Activated T-cell treated with anti-CD3 and anti-CD28 coated beads, Interleukin-2, amount 50 U/mL, for 24 hours (primary cell): ENCODE data around the gene CRISPLD2.

Source experiments
- DNase-seq: peaks from one replicate; pipeline ENCODE4 v3.0.0-alpha.2; 2020
- H3K27ac Mint-ChIP-seq: 2 replicates; pipeline ENCODE4 v1.8.0; 2020; ENCODE audit warnings: mild to moderate bottlenecking, mixed read lengths
- H3K27me3 Mint-ChIP-seq: 2 replicates; pipeline ENCODE4 v1.8.0; 2020; ENCODE audit warnings: mixed read lengths
- H3K36me3 Mint-ChIP-seq: 2 replicates; pipeline ENCODE4 v1.8.0; 2020; ENCODE audit warnings: low read depth, mixed read lengths
- H3K4me1 Mint-ChIP-seq: 2 replicates; pipeline ENCODE4 v1.8.0; 2020; ENCODE audit warnings: low read depth, mixed read lengths
- H3K4me3 Mint-ChIP-seq: 2 replicates; pipeline ENCODE4 v1.8.0; 2020; ENCODE audit warnings: mild to moderate bottlenecking, moderate library complexity, mixed read lengths
- H3K9me3 Mint-ChIP-seq: 2 replicates; pipeline ENCODE4 v1.8.0; 2020; ENCODE audit warnings: mixed read lengths

Gene CRISPLD2

GRCh38 chr16:84836234-84836647 is 16.5 kb downstream of the CRISPLD2 start:
- DNase-seq = no peak
- no peaks in the 10 kb centered on the region for H3K36me3 Mint-ChIP-seq
- no peaks in the 10 kb centered on the region for H3K9me3 Mint-ChIP-seq
- H3K4me3 Mint-ChIP-seq = no peak overlapping the region
- H3K27ac Mint-ChIP-seq = no peak overlapping the region
- H3K27me3 Mint-ChIP-seq = peaks cover 18% of the 10 kb centered on the region
- H3K4me1 Mint-ChIP-seq = no peaks in the 10 kb centered on the region

DNA sequence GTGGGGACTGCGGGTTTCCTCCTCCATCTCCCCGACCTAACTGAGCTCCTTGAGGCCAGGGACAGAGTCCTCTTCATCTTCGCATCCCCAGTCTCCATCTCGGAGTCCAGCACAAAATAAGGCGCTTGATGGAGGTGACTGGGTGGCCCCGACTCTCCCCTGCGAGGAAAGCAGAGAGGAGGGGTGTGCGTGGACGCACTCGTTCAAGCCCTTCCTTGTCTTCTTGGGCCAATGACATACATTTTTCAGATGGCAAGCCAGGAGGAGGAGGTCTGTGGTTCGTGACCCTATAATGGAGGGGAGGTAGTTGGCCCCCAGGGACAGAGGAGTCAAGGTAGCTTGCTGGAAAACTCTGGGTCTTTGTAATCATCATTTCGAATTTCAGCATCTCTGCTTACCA is 17.2 kb downstream of the CRISPLD2 start:
- Mint-ChIP-seq H3K27me3 (peaks cover 25% of the 10 kb centered on the region), H3K4me1 (peaks cover 2% of the 10 kb centered on the region)

DNA sequence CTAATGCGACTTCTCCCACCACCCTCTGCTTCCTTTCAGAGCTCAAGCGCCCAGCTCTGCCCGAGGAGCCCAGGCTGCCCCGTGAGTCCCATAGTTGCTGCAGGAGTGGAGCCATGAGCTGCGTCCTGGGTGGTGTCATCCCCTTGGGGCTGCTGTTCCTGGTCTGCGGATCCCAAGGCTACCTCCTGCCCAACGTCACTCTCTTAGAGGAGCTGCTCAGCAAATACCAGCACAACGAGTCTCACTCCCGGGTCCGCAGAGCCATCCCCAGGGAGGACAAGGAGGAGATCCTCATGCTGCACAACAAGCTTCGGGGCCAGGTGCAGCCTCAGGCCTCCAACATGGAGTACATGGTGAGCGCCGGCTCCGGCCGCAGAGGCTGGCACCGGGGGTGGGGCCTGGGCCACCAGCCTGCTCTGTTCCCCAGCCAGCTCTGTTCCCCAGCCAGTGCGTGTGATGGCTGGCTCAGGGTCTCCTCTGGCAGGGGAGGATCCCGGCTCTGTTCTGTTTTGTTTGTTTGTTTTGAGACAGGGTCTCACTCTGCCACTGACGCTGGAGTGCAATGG is 18.7 kb downstream of the CRISPLD2 start:
- Mint-ChIP-seq H3K9me3 (no peaks in the 10 kb centered on the region), H3K27ac (no peak overlapping the region), H3K4me3 (no peak overlapping the region), H3K4me1 (peaks cover 2% of the 10 kb centered on the region), H3K36me3 (no peaks in the 10 kb centered on the region), H3K27me3 (peaks cover 31% of the 10 kb centered on the region)
- DNase-seq = no peak

More for the DNA sequence above, 17.2 kb downstream of the CRISPLD2 start:
- no peaks in the 10 kb centered on the region for H3K9me3 Mint-ChIP-seq
- H3K27ac Mint-ChIP-seq = no peak overlapping the region
- no peak overlapping the region for H3K4me3 Mint-ChIP-seq
- DNase-seq = no peak
- H3K36me3 Mint-ChIP-seq = no peaks in the 10 kb centered on the region

DNA sequence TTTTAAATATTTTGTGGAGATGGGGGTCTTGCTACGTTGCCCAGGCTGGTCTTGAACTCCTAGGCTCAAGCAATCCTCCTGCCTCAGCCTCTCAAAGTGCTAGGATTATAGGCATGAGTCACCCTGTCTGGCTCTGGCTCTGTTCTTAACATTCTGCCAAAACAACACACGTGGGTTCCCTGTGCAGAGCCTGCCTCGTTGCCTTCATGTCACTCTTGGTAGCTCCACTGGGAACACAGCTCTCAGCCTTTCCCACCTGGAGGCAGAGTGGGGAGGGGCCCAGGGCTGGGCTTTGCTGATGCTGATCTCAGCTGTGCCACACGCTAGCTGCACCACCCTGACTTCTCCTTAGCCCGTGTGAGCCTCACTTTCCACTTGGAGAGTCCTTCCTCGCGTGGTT is 19.3 kb downstream of the CRISPLD2 start:
- peaks cover 36% of the 10 kb centered on the region for H3K27me3 Mint-ChIP-seq
- no peak for DNase-seq

GRCh38 chr16:84839956-84840355 is 20.2 kb downstream of the CRISPLD2 start:
- Mint-ChIP-seq H3K9me3 (no peaks in the 10 kb centered on the region), H3K27me3 (peaks cover 40% of the 10 kb centered on the region), H3K4me1 (peaks cover 2% of the 10 kb centered on the region), H3K36me3 (no peaks in the 10 kb centered on the region), H3K4me3 (no peak overlapping the region), H3K27ac (no peak overlapping the region)
- DNase-seq = no peak

More for the DNA sequence above, 19.3 kb downstream of the CRISPLD2 start:
- H3K27ac Mint-ChIP-seq = no peak overlapping the region
- no peaks in the 10 kb centered on the region for H3K36me3 Mint-ChIP-seq
- peaks cover 2% of the 10 kb centered on the region for H3K4me1 Mint-ChIP-seq
- no peaks in the 10 kb centered on the region for H3K9me3 Mint-ChIP-seq
- no peak overlapping the region for H3K4me3 Mint-ChIP-seq

DNA sequence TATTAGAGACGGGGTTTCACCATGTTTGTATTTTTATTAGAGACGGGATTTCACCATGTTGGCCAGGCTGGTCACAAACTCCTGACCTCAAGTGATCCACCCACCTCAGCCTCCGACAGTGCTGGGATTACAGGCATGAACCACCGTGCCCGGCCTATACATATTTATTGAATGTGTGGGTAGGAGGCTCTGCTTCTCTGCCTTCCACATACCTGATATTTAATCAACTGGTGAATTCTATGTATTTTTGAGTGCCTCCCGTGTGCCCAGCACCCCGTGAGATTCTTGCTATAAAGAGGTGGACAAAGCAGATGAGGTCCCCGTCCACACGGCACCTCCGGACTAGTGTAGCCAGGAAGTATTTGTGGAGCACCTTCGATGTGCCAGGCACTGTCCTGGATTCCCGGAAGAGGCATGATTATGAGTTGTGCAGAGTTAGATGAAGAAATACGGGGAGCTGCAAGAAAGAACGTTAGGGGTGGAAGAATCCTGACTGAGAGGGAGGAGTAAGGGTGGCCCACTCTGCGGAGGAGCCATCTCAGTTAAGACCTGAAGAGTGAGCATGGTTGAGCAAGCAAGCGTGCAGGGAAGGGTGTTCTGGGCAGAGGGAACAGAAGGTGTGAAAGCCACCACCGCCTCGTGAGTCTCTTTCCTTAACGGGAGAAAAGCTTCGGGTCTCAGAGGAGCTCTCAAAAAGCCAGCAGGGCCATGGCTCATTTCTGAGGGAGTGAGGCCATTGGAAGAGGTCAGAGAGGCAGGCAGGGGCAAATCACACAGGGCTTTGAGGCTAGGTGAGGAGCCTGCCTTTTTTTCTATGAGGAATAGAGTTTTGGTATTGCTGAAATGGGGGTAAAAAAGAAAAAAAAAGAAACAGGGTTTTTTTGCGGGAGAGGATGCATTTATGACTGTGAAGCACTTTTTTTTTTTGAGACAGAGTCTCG is 21.2 kb downstream of the CRISPLD2 start:
- H3K27me3 Mint-ChIP-seq = peaks cover 40% of the 10 kb centered on the region
- no peak for DNase-seq
- H3K27ac Mint-ChIP-seq = no peak overlapping the region
- no peaks in the 10 kb centered on the region for H3K36me3 Mint-ChIP-seq
- H3K9me3 Mint-ChIP-seq = no peaks in the 10 kb centered on the region
- H3K4me1 Mint-ChIP-seq = peaks cover 2% of the 10 kb centered on the region
- no peak overlapping the region for H3K4me3 Mint-ChIP-seq

- no peak overlapping the region for H3K27ac Mint-ChIP-seq
- no peak for DNase-seq
- H3K4me3 Mint-ChIP-seq = no peak overlapping the region
- peaks cover 2% of the 10 kb centered on the region for H3K4me1 Mint-ChIP-seq
- H3K36me3 Mint-ChIP-seq = no peaks in the 10 kb centered on the region
- H3K27me3 Mint-ChIP-seq = peaks cover 40% of the 10 kb centered on the region
- no peaks in the 10 kb centered on the region for H3K9me3 Mint-ChIP-seq
These were observed 22.1 kb downstream of the CRISPLD2 start for GRCh38 chr16:84841787-84842300.

DNA sequence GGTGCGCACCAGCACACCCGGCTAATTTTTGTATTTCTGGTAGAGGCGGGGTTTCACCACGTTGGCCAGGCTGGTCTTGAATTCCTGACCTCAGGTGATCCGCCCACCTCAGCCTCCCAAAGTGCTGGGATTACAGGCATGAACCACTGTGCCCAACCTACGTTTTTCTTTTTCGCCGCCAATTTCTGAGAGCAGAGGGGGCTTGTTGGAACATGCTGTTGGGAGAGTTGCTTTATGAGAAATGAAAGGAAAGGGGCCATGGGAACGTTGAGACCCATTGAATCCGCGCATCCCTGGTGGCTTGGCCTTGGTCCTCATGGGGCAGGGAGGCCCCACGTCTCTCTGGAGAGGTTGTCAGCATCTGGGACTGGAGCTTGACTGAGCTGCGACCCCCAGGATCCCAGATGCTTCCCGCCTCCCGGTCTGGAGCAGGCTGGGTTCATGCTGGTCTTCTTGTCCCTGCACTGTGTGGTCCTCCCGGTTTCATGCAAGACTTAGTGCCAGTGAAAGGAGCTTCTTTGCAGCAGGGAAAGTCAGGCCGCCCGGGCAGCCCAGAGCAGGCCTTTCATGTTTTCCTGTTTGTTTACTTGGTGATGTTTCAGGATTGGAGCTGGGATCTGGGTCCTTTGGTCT is 22.8 kb downstream of the CRISPLD2 start:
- DNase-seq = no peak
- Mint-ChIP-seq H3K9me3 (no peaks in the 10 kb centered on the region), H3K27me3 (peaks cover 40% of the 10 kb centered on the region), H3K36me3 (no peaks in the 10 kb centered on the region), H3K4me3 (no peak overlapping the region), H3K4me1 (peaks cover 2% of the 10 kb centered on the region), H3K27ac (no peak overlapping the region)

DNA sequence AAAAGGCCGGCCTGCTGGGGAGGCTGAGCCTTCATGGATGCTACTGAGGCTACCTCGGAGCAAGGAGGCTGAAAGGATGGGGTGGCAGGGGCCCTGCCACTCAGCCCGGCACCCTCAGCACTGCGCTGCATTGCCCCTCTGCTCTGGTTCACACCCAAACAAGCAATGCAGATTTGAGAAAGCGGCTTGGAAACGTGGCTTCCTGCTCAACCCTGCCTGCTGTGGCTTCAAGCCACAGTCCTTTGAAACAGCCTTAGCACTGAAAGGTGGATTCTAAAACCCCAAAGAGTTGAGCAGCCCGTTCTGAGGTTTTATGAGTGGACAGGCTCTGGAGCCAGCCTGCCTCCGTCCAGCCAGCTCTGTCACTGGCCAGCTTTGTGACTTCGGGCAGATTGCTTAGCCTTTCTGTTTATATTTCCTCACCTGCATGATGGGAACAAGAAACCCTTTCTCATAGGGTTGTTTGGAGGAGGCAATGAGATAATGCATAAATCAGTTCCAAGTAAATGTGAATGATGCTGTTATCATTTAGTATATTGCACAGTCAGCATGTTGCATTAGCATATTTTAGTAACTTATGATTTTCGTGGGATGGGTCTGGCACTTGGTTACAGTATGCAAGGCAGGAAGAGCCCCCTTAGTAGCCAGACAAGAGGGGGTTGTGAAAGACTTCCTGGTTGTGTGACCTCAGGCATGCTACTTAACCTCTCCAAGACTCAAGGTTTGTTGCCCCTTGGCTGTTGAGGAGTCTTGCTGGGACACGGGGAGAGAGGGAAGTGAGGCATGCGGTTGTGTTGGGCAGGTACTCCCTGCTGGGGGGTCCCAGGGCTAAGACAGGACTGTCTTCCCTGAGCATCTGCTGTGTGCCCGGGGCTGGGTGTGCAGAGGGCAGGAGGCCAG is 23.6 kb downstream of the CRISPLD2 start:
- no peak overlapping the region for H3K27ac Mint-ChIP-seq
- H3K27me3 Mint-ChIP-seq = peaks cover 40% of the 10 kb centered on the region
- no peak for DNase-seq
- H3K4me3 Mint-ChIP-seq = no peak overlapping the region
- H3K36me3 Mint-ChIP-seq = no peaks in the 10 kb centered on the region
- H3K4me1 Mint-ChIP-seq = peaks cover 2% of the 10 kb centered on the region
- H3K9me3 Mint-ChIP-seq = no peaks in the 10 kb centered on the region

DNA sequence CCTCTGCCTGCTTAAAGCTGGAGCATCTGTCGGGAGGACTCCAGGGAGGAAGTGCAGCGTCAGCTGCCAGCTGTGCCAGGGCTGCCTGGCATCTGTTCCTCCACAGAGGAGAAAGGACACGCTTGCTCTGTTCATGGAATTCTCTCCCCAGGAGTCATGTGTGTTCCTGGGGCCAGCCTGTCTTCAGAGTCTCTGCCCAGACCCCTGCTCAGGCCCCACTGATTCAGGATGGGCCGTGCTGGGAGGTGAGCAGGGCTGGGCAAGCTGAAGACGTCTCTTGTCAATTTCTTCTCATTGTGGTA is 24.2 kb downstream of the CRISPLD2 start:
- no peak overlapping the region for H3K4me3 Mint-ChIP-seq
- H3K9me3 Mint-ChIP-seq = no peaks in the 10 kb centered on the region
- H3K4me1 Mint-ChIP-seq = peaks cover 2% of the 10 kb centered on the region
- H3K27me3 Mint-ChIP-seq = peaks cover 40% of the 10 kb centered on the region
- DNase-seq = no peak
- H3K27ac Mint-ChIP-seq = no peak overlapping the region
- no peaks in the 10 kb centered on the region for H3K36me3 Mint-ChIP-seq

DNA sequence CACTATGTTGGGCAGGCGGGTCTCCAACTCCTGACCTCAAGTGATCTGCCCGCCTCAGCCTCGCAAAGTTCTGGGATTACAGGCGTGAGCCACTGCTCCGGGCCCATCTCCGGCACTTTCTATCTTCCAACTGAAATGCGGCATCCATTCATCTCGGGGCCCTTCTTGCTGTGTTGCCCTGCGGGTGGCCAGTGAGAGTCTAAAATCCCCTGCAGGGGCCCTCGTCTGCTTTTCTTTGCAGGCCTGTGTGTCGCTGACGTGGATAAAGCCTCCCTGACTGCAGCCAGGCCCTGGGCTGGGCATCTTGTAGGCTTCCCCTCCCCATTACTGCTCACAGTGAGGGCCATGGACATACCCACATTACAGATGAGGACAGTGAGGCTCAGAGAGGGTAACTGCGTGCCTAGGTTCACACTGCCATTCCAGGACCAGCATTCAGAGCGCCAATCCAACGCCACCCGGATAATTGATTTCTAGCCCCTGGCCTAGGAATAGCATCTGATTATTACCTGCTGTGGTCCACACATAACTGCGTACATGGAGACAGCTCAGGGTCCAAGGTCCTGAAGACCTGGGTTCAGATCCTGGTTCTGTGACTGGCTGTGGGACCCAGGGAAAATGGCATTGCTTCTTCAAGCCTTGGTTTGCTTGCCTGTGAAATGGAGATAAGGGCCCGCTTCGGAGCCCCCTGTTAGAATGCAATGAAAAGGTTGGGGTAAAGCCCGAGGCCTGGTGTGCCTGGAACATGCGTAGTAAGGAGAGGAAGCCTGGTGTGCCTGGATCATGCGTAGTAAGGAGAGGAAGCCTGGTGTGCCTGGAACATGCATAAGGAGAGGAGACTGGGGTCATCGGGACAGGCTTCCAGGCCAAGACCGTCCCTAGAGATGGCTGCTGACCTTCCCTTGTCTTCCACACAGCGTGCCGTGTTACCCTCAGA is 25.0 kb downstream of the CRISPLD2 start:
- peaks cover 2% of the 10 kb centered on the region for H3K4me1 Mint-ChIP-seq
- no peak for DNase-seq
- H3K36me3 Mint-ChIP-seq = no peaks in the 10 kb centered on the region
- H3K4me3 Mint-ChIP-seq = no peak overlapping the region
- peaks cover 38% of the 10 kb centered on the region for H3K27me3 Mint-ChIP-seq
- H3K27ac Mint-ChIP-seq = no peak overlapping the region
- no peaks in the 10 kb centered on the region for H3K9me3 Mint-ChIP-seq

DNA sequence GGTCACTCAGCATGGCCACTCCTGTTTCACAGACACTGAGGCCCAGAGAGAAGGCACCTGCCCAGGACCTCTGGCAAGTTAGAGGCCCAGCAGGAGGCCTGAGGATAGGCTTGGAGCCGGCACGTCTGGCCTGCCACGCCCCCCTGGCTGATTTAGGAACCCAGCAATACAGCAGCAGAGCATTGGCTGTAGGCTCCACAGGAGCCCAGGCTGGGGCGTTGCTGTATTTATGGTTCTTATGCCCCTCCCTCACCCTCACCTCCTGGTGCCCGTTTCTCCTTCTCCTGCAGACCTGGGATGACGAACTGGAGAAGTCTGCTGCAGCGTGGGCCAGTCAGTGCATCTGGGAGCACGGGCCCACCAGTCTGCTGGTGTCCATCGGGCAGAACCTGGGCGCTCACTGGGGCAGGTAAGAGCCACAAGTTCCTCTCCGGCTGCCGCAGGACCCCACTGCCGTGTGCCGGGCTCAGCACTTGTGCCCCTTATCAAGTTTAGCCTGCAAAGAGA is 25.8 kb downstream of the CRISPLD2 start:
- H3K4me3 Mint-ChIP-seq = no peak overlapping the region
- no peak overlapping the region for H3K27ac Mint-ChIP-seq
- no peaks in the 10 kb centered on the region for H3K9me3 Mint-ChIP-seq
- no peaks in the 10 kb centered on the region for H3K36me3 Mint-ChIP-seq
- H3K27me3 Mint-ChIP-seq = peaks cover 35% of the 10 kb centered on the region
- no peak for DNase-seq
- H3K4me1 Mint-ChIP-seq = peaks cover 2% of the 10 kb centered on the region
